ENCODE data around the gene CHSY1. TPM values are rescaled to one million over a fixed set of nuclear protein-coding genes. Genes with fewer than 3 reads are reported as not detected.
A peak's percentile ranks its signal among the peaks of the same experiment; 100 is the strongest.

The CHSY1 gene
- total and polyA plus RNA-seq, 10 of the 15 experiments (the other 5 are each of a cell fraction or from before 2014, with no cell fraction given): 1.4 to 31.2 (median 10.5) TPM

DNA sequence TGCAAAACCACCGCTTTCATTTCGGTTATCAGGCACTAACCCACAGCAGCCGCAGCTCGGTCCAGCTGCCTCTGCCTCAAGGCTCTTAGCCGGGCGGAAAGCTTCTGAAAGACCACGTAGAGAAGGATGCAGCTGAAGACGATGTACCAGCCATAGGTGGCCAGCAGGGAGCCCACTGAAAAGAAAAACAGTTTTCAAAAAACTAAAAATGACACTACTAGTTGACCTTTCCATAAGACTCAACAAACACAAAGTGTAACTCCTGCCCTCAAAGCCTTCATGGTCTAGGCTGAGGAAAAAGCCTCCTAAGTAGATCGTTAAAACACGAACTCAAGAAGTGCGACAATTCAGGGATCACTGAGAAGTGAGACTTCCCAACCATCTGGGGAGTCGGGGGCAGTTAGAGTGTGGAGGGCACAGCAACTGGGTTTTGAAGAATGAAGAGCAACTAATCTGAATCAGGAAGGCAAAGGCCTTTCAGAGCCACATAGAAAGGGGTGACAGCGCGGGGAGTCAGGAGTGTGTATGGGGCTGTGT, 24.7 kb upstream of the CHSY1 start (continued):
- no peak for TF ChIP-seq TAF1 (IDR thresholded peaks at IDR 0.05; ENCODE audit: borderline replicate concordance, low read depth, low read length)
- TF ChIP-seq YBX1 (IDR thresholded peaks at IDR 0.05): no peak

DNA sequence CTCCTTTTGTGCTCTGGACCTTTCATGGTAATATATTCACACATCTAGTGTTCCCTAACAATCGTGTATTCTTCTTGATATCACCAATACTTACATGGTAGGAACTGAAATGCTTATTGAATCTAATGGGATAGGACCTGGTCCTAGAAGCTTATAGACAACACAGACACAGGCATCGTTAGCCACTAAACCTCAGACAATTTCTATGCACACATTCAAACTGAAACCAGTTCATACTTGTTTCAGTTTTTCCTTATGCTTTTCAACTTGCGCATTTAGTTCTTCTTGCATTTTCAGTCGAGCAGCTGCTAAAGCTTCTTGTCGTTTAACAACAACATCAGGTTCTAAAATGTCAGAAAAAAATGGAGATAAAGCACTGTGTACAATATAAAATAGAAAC, 23.2 kb upstream of the CHSY1 start:
- H3K36me3 ChIP-seq (ENCODE audit: control insufficient read depth in 2 of 2, insufficient read depth in 2 of 2, low read length in 1 of 2): peaks cover 17 to 29% of the 10 kb centered on the region in 2 experiments
- no peak overlapping the region for H2AFZ ChIP-seq (ENCODE audit: control insufficient read depth, low read depth, low read length)
- peak overlapping the region; percentile 98; the same call in 1 of the 2 replicates for H3K4me3 ChIP-seq
- H3K79me2 ChIP-seq (ENCODE audit: control insufficient read depth, insufficient read depth, low read length): peaks cover 22% of the 10 kb centered on the region
- DNase-seq (ENCODE audit: low read depth, low spot score): peak; percentile 57
- H3K4me2 ChIP-seq (ENCODE audit: control insufficient read depth, insufficient read depth): peak overlapping the region; percentile 46
- H4K20me1 ChIP-seq (ENCODE audit: control insufficient read depth, insufficient read depth): no peaks in the 10 kb centered on the region
- TSS peak; percentile 35 for BruUV-seq (replicated peaks)
- peaks cover 10% of the 10 kb centered on the region for H3K4me1 ChIP-seq (ENCODE audit: control insufficient read depth, insufficient read depth, low read length)
- WGBS (ENCODE audit: insufficient coverage, insufficient replicate concordance, low lambda C conversion rate, missing lambda C conversion rate): 2% methylated on average over 5 of the region's 5 CpGs
- intact Hi-C loops (cut with micrococcal nuclease; ENCODE audit: unreplicated experiment) (loop anchor here (5.0 kb wide), 1 partner anchor 377 kb away; the partner anchor contains the start of gene TM2D3), in situ Hi-C loops (cut with MboI) (no loop called here)
- POLR2A ChIA-PET: interaction anchor here (2.1 to 2.7 kb wide), 4 partner anchors 9 to 20 kb away, joined by 7 to 21 read pairs (median 8); partner anchors contain the start of gene SNRPA1
- SMC1A ChIA-PET (ENCODE audit: uncharacterized antibody, unreplicated experiment): interaction anchor here (0.6 to 4.8 kb wide), 14 partner anchors 11 to 367 kb away, joined by 3 to 41 read pairs (median 4); partner anchors contain the start of gene SNRPA1
- H3K9ac ChIP-seq (ENCODE audit: control insufficient read depth, insufficient read depth, low read length): no peak overlapping the region; the same call in 1 of the 2 replicates
- CTCF ChIA-PET: interaction anchor here (0.7 to 5.0 kb wide), 16 partner anchors 8 to 402 kb away, joined by 3 to 52 read pairs (median 4); partner anchors contain the start of gene SNRPA1
- H3K27me3 ChIP-seq (replicated peaks in 1 of 2; ENCODE audit: control insufficient read depth in 2 of 2, insufficient read depth in 2 of 2, low read length in 1 of 2): no peaks in the 10 kb centered on the region
- H3K9me3 ChIP-seq (replicated peaks; ENCODE audit: control insufficient read depth, insufficient read depth, low read length): no peaks in the 10 kb centered on the region
- ATAC-seq: peak; percentile 50
- FAIRE-seq: peak; percentile 91
- H3K27ac ChIP-seq (ENCODE audit: control insufficient read depth, insufficient read depth): peak overlapping the region; percentile 71; the same call in 1 of the 2 replicates
- RAD21 ChIA-PET (ENCODE audit: unreplicated experiment): interaction anchor here (1.0 to 4.2 kb wide), 9 partner anchors 13 to 378 kb away, joined by 3 to 28 read pairs (median 5); partner anchors contain the start of gene SNRPA1
- TF ChIP-seq SUZ12 (IDR thresholded peaks at IDR 0.05; ENCODE audit: unreplicated experiment) (no peak), CEBPB (IDR thresholded peaks at IDR 0.05; ENCODE audit: borderline replicate concordance in 1 of 2, low read depth in 2 of 2, low read length in 2 of 2) (no peak), ZBTB4 (CRISPR knock-in tag; IDR thresholded peaks at IDR 0.05) (no peak), CHD4 (IDR thresholded peaks at IDR 0.05) (no peak), RUNX3 (IDR thresholded peaks at IDR 0.05; ENCODE audit: low read length) (peak; percentile 80), HDAC2 (IDR thresholded peaks at IDR 0.05) (no peak), HDGF (IDR thresholded peaks at IDR 0.05) (no peak), RAD51 (IDR thresholded peaks at IDR 0.05) (0 out of 2 replicates have a peak, but pooled peaks have one; percentile 42), NR2C2 (IDR thresholded peaks at IDR 0.05; ENCODE audit: borderline replicate concordance, control insufficient read depth, insufficient read length, low read depth) (no peak), ZBTB33 (IDR thresholded peaks at IDR 0.05) (no peak), JUNB (IDR thresholded peaks at IDR 0.05) (peak; percentile 69), CHD2 (IDR thresholded peaks at IDR 0.05; ENCODE audit: borderline replicate concordance, low read depth, low read length) (no peak), MYC (IDR thresholded peaks at IDR 0.05; ENCODE audit: insufficient read depth, insufficient read length, insufficient replicate concordance, low read length, severe bottlenecking) (no peak), NFIC (IDR thresholded peaks at IDR 0.05; ENCODE audit: low read depth, low read length) (no peak)
- TF ChIP-seq, protein P1, sequence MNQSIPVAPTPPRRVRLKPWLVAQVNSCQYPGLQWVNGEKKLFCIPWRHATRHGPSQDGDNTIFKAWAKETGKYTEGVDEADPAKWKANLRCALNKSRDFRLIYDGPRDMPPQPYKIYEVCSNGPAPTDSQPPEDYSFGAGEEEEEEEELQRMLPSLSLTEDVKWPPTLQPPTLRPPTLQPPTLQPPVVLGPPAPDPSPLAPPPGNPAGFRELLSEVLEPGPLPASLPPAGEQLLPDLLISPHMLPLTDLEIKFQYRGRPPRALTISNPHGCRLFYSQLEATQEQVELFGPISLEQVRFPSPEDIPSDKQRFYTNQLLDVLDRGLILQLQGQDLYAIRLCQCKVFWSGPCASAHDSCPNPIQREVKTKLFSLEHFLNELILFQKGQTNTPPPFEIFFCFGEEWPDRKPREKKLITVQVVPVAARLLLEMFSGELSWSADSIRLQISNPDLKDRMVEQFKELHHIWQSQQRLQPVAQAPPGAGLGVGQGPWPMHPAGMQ (IDR thresholded peaks at IDR 0.05; ENCODE audit: borderline replicate concordance): no peak

All from GM12878 (cell line).